ENCODE data around the gene ZBTB46.

Gene ZBTB46

GRCh38 chr20:63741676-63742380 is 89.2 kb downstream of the ZBTB46 start:
- no peak for DNase-seq (ENCODE audit: low read depth)
- peak overlapping the region; percentile 59 for H3K4me3 ChIP-seq (ENCODE audit: low read depth, low read length)

DNA sequence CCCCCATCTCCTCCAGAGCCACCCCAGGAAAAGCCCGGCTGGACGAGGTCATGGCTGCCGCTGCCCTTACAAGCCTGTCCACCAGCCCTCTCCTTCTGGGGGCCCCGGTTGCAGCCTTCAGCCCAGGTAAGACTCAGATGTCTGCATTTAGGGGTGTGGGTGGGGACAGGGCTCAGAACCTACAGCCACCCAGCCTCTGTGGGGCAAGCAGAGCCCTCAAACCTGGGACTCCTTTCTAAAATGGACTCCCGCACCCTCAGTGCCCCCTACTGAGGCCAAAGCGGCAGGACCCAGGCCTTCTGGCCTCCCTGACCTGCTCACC is 89.7 kb downstream of the ZBTB46 start:
- DNase-seq (ENCODE audit: low read depth): no peak
- H3K4me3 ChIP-seq (ENCODE audit: low read depth, low read length): peak overlapping the region; percentile 59

DNA sequence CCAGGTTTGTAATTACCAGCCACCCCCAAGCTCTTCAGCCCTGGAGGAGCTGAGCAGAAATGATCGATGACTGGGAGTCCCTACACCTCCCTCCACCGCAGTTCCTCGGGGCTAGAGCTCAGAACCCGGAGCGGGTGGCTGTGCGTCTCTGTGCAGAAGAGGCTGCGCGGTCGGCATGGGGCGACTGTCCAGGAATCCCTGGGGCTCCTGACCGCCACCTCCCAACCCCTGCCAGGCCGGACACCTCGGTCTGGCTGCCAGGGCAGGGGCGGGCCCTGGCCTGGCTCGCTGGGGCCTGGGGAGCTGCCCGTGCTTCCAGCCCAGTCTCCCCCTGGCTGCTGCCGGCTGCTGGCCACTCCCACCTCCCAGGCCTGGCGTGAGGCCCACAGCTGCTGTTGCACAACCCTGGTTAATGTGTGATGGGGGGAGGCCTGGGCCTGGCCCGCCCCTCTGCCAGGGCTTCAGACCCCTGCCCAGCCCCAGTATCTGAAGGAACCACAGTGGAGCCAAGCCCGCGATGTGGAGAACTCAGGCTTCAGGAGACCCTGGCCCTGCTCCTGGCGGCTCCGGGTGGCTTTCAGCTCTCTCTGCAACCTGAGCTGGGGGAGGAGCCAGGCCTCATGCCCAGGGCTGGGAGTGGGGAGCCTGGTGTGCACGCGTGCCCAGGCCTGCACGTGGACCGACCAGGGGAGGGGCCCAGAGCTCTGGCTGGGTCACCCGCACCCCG is 90.3 kb downstream of the ZBTB46 start:
- peak; percentile 72 for DNase-seq (ENCODE audit: low read depth)
- peak overlapping the region; percentile 59 for H3K4me3 ChIP-seq (ENCODE audit: low read depth, low read length)

- no peak for DNase-seq (ENCODE audit: low read depth)
- H3K4me3 ChIP-seq (ENCODE audit: low read depth, low read length): peak overlapping the region; percentile 59
These were observed 90.9 kb downstream of the ZBTB46 start for GRCh38 chr20:63740070-63740626.

DNA sequence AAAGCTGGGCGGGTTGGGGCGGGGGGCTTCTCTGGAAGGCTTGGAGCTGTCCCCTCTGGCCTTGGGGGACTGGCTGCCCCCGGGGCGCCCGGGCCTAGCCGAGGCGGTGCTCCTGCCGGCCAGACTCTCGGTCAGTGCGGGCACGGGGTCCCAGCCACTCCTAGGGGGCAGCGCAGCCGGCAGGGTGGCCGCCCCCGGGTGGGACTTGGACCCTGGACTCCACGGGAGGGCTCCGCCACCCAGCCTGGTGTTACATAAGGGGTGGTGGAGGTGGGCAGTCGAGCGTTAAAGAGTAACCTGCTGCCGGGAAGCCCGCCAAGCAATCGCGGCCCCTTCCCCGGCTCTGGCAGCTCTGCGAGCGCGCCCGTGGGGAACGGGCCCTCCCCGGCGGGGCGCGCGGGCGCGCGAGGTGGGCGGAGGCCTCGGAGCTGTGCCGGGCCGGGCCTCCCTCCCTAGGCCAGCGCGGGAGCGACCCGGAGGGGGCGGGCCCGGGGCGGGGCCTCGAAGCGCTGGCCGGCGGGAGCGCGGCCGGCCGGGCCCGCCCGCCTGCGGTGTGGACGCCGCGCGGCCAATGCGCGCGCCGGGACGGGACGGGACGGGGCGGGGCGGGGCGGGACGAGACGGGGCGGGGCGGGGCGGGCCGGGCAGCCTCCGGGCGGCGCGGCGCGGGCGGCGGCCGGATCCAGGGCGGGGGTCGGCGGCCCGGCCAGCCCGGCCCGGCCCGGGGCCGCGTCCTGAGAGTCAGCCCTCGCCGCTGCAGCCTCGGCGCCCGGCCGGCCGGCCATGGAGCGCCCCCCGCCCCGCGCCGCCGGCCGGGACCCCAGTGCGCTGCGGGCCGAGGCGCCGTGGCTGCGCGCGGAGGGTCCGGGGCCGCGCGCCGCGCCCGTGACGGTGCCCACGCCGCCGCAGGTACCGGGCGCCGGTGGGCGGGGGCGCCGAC is 91.7 kb downstream of the ZBTB46 start, which contains the start of gene SLC2A4RG:
SLC2A4RG (plus strand) TSS at position 647 of the 940 bp plus-strand sequence; CDS start at position 784, 137 bp downstream.
- peak within 1 kb of the TSS; percentile 59 for H3K4me3 ChIP-seq (ENCODE audit: low read depth, low read length)
- peak; percentile 7 for DNase-seq (ENCODE audit: low read depth)

GRCh38 chr20:63738687-63739129 is 92.4 kb downstream of the ZBTB46 start:
- H3K4me3 ChIP-seq (ENCODE audit: low read depth, low read length): peak overlapping the region; percentile 33
- DNase-seq (ENCODE audit: low read depth): peak; percentile 4

GRCh38 chr20:63737945-63738686 is 92.9 kb downstream of the ZBTB46 start:
- DNase-seq (ENCODE audit: low read depth): no peak
- H3K4me3 ChIP-seq (ENCODE audit: low read depth, low read length): no peak overlapping the region

DNA sequence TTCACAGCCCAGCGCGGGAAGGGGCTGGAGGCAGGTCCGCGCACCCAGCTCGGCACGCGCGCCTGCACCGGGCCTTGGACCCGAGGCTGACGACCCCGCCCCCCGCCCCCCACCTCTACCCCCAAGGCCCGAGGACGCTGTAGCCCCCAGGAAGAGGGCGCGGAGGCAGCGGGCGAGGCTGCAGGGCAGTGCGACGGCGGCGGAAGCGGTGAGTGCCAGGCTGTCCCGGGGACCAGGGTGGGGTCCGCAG is 93.4 kb downstream of the ZBTB46 start:
- no peak overlapping the region for H3K4me3 ChIP-seq (ENCODE audit: low read depth, low read length)
- no peak for DNase-seq (ENCODE audit: low read depth)

DNA sequence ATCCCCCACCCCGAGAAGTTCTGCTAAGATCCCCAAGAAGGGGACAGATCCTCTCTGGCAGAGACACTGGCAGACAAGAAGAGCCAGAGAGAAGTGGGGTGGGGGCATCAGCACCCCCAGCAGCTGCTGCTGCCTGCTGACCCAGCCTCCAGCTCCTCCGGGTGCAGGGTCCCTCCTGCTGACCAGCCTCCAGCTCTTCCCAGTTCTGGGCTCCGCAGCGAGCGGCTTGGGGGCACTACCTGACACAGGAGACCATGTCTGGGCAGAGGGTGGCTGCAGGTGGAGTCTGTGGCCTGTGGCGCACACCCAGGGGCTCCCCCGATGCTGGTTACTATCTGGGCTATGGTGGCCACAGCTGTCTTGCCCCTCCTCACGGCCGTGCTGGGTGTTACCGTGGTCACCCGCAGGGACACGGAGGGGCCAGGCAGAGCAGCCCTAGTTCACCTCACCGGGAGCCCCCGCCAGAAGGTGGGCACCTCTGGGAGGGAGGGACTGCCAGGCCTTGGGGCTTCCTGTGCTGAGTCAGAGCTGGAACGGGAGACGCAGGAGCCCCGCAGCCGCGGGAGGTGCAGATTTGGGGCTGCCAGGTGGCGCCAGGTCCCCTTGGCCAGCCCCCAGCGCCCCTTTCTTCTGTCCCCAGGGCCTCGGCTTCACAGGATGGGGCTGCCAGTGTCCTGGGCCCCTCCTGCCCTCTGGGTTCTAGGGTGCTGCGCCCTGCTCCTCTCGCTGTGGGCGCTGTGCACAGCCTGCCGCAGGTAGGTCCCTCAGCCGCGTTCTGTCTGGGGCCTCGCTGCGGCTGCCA is 94.0 kb downstream of the ZBTB46 start:
- H3K4me3 ChIP-seq (ENCODE audit: low read depth, low read length): no peak overlapping the region
- DNase-seq (ENCODE audit: low read depth): no peak

- no peak for DNase-seq (ENCODE audit: low read depth)
- no peak within 1 kb of the TSS for H3K4me3 ChIP-seq (ENCODE audit: low read depth, low read length)
These were observed 95.0 kb downstream of the ZBTB46 start, which contains the start of gene LIME1 for GRCh38 chr20:63735859-63736718. LIME1 (plus strand) TSS chr20:63736664; CDS start chr20:63737550, 886 bp downstream.

DNA sequence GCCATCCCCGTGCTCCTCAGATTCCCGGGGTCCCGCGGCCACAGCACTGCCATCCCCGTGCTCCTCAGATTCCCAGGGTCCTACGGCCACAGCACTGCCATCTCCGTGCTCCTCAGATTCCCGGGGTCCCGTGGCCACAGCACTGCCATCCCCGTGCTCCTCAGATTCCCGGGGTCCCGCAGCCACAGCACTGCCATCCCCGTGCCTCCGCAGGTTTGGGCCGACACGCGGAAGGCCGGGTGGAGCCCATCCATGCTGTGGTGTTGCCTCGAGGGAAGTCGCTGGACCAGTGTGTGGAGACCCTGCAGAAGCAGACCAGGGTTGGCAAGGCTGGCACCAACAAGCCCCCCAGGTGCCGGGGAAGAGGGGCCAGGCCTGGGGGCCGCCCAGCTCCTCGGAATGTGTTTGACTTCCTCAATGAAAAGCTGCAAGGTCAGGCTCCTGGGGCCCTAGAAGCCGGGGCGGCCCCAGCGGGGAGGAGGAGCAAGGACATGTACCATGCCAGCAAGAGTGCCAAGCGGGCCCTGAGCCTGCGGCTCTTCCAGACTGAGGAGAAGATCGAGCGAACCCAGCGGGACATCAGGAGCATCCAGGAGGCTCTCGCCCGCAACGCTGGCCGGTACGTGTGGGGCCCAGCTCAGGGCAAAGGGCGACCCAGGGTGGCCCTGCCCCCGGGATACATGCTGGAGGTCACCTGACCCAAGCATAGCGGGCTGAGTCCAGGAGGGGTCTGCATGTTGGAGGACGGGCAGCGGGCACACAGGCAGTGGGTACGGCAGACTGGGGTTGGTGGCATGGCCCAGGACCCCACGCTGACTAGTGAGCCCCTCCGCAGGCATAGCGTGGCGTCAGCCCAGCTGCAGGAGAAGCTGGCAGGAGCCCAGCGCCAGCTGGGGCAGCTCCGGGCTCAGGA is 95.9 kb downstream of the ZBTB46 start:
- DNase-seq (ENCODE audit: low read depth): no peak
- no peak overlapping the region for H3K4me3 ChIP-seq (ENCODE audit: low read depth, low read length)

- no peak for DNase-seq (ENCODE audit: low read depth)
- no peak overlapping the region for H3K4me3 ChIP-seq (ENCODE audit: low read depth, low read length)
These were observed 96.7 kb downstream of the ZBTB46 start for GRCh38 chr20:63734111-63734945.

- DNase-seq (ENCODE audit: low read depth): no peak
- H3K4me3 ChIP-seq (ENCODE audit: low read depth, low read length): no peak overlapping the region
These were observed 97.4 kb downstream of the ZBTB46 start for GRCh38 chr20:63733579-63734081.

DNA sequence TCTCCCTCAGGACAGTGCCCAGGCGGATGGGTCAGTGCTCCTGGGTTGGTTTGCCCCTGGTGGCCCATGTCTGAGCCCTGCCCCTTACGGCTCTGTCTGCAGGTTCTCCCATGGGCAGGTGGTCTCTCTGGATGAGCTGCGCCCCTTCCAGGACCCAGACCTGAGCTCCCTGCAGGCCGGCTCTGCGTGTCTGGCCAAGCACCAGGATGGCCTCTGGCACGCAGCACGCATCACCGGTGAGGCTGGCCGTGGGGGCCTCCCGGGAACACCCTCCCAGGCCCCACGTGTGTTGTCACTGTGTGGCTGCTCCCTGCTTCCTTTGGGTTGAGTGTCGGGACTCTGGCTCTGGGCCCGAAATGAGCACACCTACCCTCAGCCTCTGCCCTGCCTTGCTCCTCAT is 97.9 kb downstream of the ZBTB46 start:
- no peak for DNase-seq (ENCODE audit: low read depth)

More for the DNA sequence above, 97.9 kb downstream of the ZBTB46 start:
- H3K4me3 ChIP-seq (ENCODE audit: low read depth, low read length): no peak overlapping the region

All from skeletal muscle cell (primary cell).